ENCODE measurements around the gene WDR4. TPM values are rescaled to one million over a fixed set of nuclear protein-coding genes. Genes with fewer than 3 reads are reported as not detected.

The WDR4 gene
- total and polyA plus RNA-seq, 2 of the 13 experiments (the other 11 are each of a cell fraction or from before 2014, with no cell fraction given), result 11.3 to 14.4 TPM

- TF ChIP-seq ARID4A (CRISPR knock-in tag; IDR thresholded peaks at IDR 0.05; ENCODE audit: borderline replicate concordance), result no peak
- no peak for TF ChIP-seq CTCF (CRISPR knock-in tag; IDR thresholded peaks at IDR 0.05)
- no peak for TF ChIP-seq MXI1 (IDR thresholded peaks at IDR 0.05; ENCODE audit: borderline replicate concordance, low read depth, low read length)
Measured at GRCh38 chr21:42836767-42837301, 42.5 kb downstream of the WDR4 start (continued).

- no peak for ATAC-seq
- CTCF ChIA-PET (ENCODE audit: low intra/inter-chr PET ratio, low total read pairs), result no interaction called here
- in situ Hi-C loops (cut with HindIII; ENCODE audit: extremely low pct_ligation_motif_present, low pct_unique_long_range_greater_than_20kb) (loop anchor here (10.0 kb wide), 1 partner anchor 182 kb away; the partner anchor contains the start of gene PDE9A), intact Hi-C loops (cut with micrococcal nuclease; ENCODE audit: unreplicated experiment) (no loop called here)
- no peak for FAIRE-seq
- no TSS peak for BruUV-seq (replicated peaks)
- TF ChIP-seq REXO4 (CRISPR knock-in tag; IDR thresholded peaks at IDR 0.05; ENCODE audit: borderline replicate concordance), result no peak
- Histone ChIP-seq H2AFZ (ENCODE audit: low read length) (no peak overlapping the region), H3K4me1 (ENCODE audit: insufficient read depth, low read length) (peaks cover 22% of the 10 kb centered on the region), H3K9me3 (ENCODE audit: low read length) (no peaks in the 10 kb centered on the region), H4K20me1 (ENCODE audit: insufficient read depth, low read length) (no peaks in the 10 kb centered on the region; the same call in 1 of the 2 replicates), H3K9ac (ENCODE audit: insufficient read depth, low read depth, low read length) (no peak overlapping the region), H3K27ac (ENCODE audit: extremely low read length, insufficient read depth, low read length) (no peak overlapping the region), H3K27me3 (ENCODE audit: control insufficient read depth in 1 of 2, insufficient read depth in 2 of 2, low read length in 2 of 2) (no peaks in the 10 kb centered on the region), H3K4me2 (ENCODE audit: low read depth, low read length) (no peak overlapping the region), H3K36me3 (replicated peaks in 1 of 2; ENCODE audit: control insufficient read depth in 1 of 2, insufficient read depth in 2 of 2, low read length in 2 of 2) (peaks cover 16 to 23% of the 10 kb centered on the region in 2 experiments), H3K79me2 (ENCODE audit: insufficient read depth, low read length) (no peaks in the 10 kb centered on the region), H3K4me3 (replicated peaks in 1 of 3; ENCODE audit: insufficient read depth in 1 of 3, low read depth in 2 of 3, low read length in 3 of 3) (no peak overlapping the region)
- POLR2A ChIA-PET, result no interaction called here
- no peak for DNase-seq (ENCODE audit: low spot score)
- 98% methylated on average over 3 of the region's 3 CpGs for WGBS (ENCODE audit: low lambda C conversion rate)
Measured at GRCh38 chr21:42836402-42836666, 43.0 kb downstream of the WDR4 start.

Data from HepG2 (cell line).